ENCODE measurements around the gene KCMF1.

Gene KCMF1

GRCh38 chr2:84963692-84964405 is 7.1 kb upstream of the KCMF1 start:
- TF ChIP-seq ZFX (IDR thresholded peaks at IDR 0.05) (no peak), CTCF (conservative IDR thresholded peaks at IDR 0.05) (no peak)

GRCh38 chr2:84964406-84965191 is 6.4 kb upstream of the KCMF1 start:
- TF ChIP-seq CTCF (conservative IDR thresholded peaks at IDR 0.05) (no peak), ZFX (IDR thresholded peaks at IDR 0.05) (no peak)
- no peak overlapping the region for H3K27ac ChIP-seq

More at GRCh38 chr2:84963692-84964405, 7.1 kb upstream of the KCMF1 start:
- H3K27ac ChIP-seq, result no peak overlapping the region

- no peak overlapping the region for H3K27ac ChIP-seq
- TF ChIP-seq CTCF (conservative IDR thresholded peaks at IDR 0.05) (no peak), ZFX (IDR thresholded peaks at IDR 0.05) (no peak)
Measured at GRCh38 chr2:84965192-84965516, 5.8 kb upstream of the KCMF1 start.

GRCh38 chr2:84965827-84966226 is 5.1 kb upstream of the KCMF1 start:
- H3K27ac ChIP-seq, result no peak overlapping the region
- TF ChIP-seq ZFX (IDR thresholded peaks at IDR 0.05) (no peak), CTCF (conservative IDR thresholded peaks at IDR 0.05) (no peak)

- no peak overlapping the region for H3K27ac ChIP-seq
- TF ChIP-seq CTCF (conservative IDR thresholded peaks at IDR 0.05), result no peak
- TF ChIP-seq ZFX (IDR thresholded peaks at IDR 0.05), result no peak
Measured at GRCh38 chr2:84966731-84967130, 4.2 kb upstream of the KCMF1 start.

GRCh38 chr2:84969511-84970209 is 1.3 kb upstream of the KCMF1 start:
- no peak for TF ChIP-seq ZFX (IDR thresholded peaks at IDR 0.05)
- no peak for TF ChIP-seq CTCF (conservative IDR thresholded peaks at IDR 0.05)
- peak overlapping the region; percentile 99 for H3K27ac ChIP-seq

Data from C4-2B (cell line).